SU-DHL-6 (cell line): ENCODE measurements around the gene OXT.

Source experiments
- EZH2phosphoT487 ChIP-seq: fragments of 200-600 bp; sonication (generic), shearing (Covaris generic); conservative IDR thresholded peaks from 2 replicates; pipeline ENCODE4 v1.6.1; 2018; ENCODE audit warnings: mild to moderate bottlenecking, antibody characterized with exemption, low read length, moderate library complexity, mixed read lengths
- TF ChIP-seq, protein P1 (sequence below): fragments of 200-600 bp; sonication (generic); IDR thresholded peaks from one replicate; pipeline ENCODE4 v1.5.1; 2017; ENCODE audit warnings: antibody characterized with exemption, mild to moderate bottlenecking, low read length, moderate library complexity; ENCODE audit not compliant: insufficient read depth, poor library complexity, severe bottlenecking

DNA sequence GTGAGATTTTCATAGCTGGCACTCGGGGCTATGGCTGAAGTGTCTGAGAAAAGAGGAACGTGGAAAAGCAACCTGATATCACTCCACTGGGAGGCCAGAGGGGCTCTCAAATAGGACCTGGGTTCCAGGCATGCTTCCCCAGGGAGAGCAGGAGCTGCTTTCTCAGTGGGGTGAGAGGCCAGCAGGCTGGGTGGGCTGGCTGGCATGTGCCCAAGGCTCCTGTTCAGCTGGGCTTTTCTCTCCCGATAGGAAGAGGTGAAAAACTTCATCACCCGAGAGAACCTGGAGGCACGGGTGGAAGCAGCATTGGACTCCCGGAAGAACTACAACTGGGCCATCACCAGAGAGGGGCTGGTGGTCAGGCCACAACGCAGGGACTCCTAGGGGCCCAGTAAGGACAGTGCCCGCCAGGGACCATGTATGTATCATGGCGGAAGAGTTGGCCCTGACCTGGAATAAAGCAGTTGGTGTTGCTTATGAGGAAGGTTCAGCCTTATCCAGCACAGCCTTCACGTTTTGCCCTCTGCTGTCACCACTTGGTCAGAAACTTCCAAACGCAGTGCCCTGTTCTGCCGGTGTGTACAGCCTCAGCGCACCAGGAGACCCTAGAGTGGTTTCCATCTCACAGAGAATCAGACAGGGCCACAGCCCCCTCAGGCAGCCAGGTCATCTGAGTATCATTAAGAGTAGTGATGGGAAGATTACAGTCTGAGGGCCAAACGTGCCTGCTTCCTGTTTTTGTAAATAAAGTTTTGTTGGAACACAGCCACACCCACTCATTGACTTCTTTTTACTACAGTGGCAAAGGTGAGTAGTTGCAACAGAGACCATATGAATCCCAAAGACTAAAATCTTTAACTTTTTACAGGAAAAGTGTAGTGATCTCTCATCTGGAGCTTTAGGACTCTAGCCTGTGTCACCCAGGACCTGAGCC is 23.7 kb upstream of the OXT start:
- TF ChIP-seq, protein P1, sequence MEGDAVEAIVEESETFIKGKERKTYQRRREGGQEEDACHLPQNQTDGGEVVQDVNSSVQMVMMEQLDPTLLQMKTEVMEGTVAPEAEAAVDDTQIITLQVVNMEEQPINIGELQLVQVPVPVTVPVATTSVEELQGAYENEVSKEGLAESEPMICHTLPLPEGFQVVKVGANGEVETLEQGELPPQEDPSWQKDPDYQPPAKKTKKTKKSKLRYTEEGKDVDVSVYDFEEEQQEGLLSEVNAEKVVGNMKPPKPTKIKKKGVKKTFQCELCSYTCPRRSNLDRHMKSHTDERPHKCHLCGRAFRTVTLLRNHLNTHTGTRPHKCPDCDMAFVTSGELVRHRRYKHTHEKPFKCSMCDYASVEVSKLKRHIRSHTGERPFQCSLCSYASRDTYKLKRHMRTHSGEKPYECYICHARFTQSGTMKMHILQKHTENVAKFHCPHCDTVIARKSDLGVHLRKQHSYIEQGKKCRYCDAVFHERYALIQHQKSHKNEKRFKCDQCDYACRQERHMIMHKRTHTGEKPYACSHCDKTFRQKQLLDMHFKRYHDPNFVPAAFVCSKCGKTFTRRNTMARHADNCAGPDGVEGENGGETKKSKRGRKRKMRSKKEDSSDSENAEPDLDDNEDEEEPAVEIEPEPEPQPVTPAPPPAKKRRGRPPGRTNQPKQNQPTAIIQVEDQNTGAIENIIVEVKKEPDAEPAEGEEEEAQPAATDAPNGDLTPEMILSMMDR, result no peak
- TF ChIP-seq EZH2phosphoT487, result no peak
